Measurements from ENCODE around the gene GALNT3.

The GALNT3 gene

GRCh38 chr2:165796129-165796528 lies 2.1 kb upstream of the GALNT3 start:
- no peak for DNase-seq (ENCODE audit: low read depth, low spot score)

GRCh38 chr2:165795011-165795410 lies 964 bp upstream of the GALNT3 start:
- no peak for DNase-seq (ENCODE audit: low read depth, low spot score)

GRCh38 chr2:165794536-165794928 lies 485 bp upstream of the GALNT3 start:
- peak; percentile 42 for DNase-seq (ENCODE audit: low read depth, low spot score)

- peak; percentile 81 for DNase-seq (ENCODE audit: low read depth, low spot score)
Observed at GRCh38 chr2:165793161-165793778, 777 bp downstream of the GALNT3 start.

GRCh38 chr2:165792104-165792454 lies 2.0 kb downstream of the GALNT3 start:
- DNase-seq (ENCODE audit: low read depth, low spot score): no peak

- DNase-seq (ENCODE audit: low read depth, low spot score): peak; percentile 50
Observed at GRCh38 chr2:165791421-165792103, 2.5 kb downstream of the GALNT3 start.

GRCh38 chr2:165790466-165790865 lies 3.6 kb downstream of the GALNT3 start:
- no peak for DNase-seq (ENCODE audit: low read depth, low spot score)

- DNase-seq (ENCODE audit: low read depth, low spot score): peak; percentile 28
Observed at GRCh38 chr2:165787334-165787733, 6.7 kb downstream of the GALNT3 start.

GRCh38 chr2:165779706-165780105 lies 14.3 kb downstream of the GALNT3 start:
- no peak for DNase-seq (ENCODE audit: low read depth, low spot score)

- DNase-seq (ENCODE audit: low read depth, low spot score): no peak
Observed at GRCh38 chr2:165778653-165779451, 15.2 kb downstream of the GALNT3 start.

GRCh38 chr2:165778187-165778556 lies 15.9 kb downstream of the GALNT3 start:
- no peak for DNase-seq (ENCODE audit: low read depth, low spot score)

- peak; percentile 12 for DNase-seq (ENCODE audit: low read depth, low spot score)
Observed at GRCh38 chr2:165777522-165778186, 16.4 kb downstream of the GALNT3 start.

- no peak for DNase-seq (ENCODE audit: low read depth, low spot score)
Observed at GRCh38 chr2:165776796-165777195, 17.3 kb downstream of the GALNT3 start.

GRCh38 chr2:165776013-165776412 lies 18.0 kb downstream of the GALNT3 start:
- peak; percentile 28 for DNase-seq (ENCODE audit: low read depth, low spot score)

- no peak for DNase-seq (ENCODE audit: low read depth, low spot score)
Observed at GRCh38 chr2:165773684-165774083, 20.4 kb downstream of the GALNT3 start.

GRCh38 chr2:165772183-165772582 lies 21.9 kb downstream of the GALNT3 start:
- DNase-seq (ENCODE audit: low read depth, low spot score): no peak

GRCh38 chr2:165766326-165766927 lies 27.6 kb downstream of the GALNT3 start:
- no peak for DNase-seq (ENCODE audit: low read depth, low spot score)

GRCh38 chr2:165762723-165763122 lies 31.3 kb downstream of the GALNT3 start:
- no peak for DNase-seq (ENCODE audit: low read depth, low spot score)

GRCh38 chr2:165757906-165758675 lies 36.0 kb downstream of the GALNT3 start:
- DNase-seq (ENCODE audit: low read depth, low spot score): peak; percentile 14

GRCh38 chr2:165746501-165746900 lies 47.5 kb downstream of the GALNT3 start:
- peak; percentile 18 for DNase-seq (ENCODE audit: low read depth, low spot score)

- DNase-seq (ENCODE audit: low read depth, low spot score): peak; percentile 94
Observed at GRCh38 chr2:165745916-165746315, 48.1 kb downstream of the GALNT3 start.
